ENCODE data around the gene IFITM10.

IFITM10 gene

GRCh38 chr11:1742869-1743584 is 7.4 kb downstream of the IFITM10 start:
- DNase-seq (ENCODE audit: low read depth), result no peak
- TF ChIP-seq POLR2A (IDR thresholded peaks at IDR 0.05; ENCODE audit: extremely low read depth, insufficient read length), result no peak
- TF ChIP-seq MAX (IDR thresholded peaks at IDR 0.05; ENCODE audit: low read depth, low read length), result no peak
- TF ChIP-seq CTCF (IDR thresholded peaks at IDR 0.05; ENCODE audit: low read depth, low read length), result no peak
- no peak for TF ChIP-seq MYC (IDR thresholded peaks at IDR 0.05; ENCODE audit: low read depth, low read length)

GRCh38 chr11:1742371-1742770 is 8.0 kb downstream of the IFITM10 start:
- TF ChIP-seq MAX (IDR thresholded peaks at IDR 0.05; ENCODE audit: low read depth, low read length), result no peak
- TF ChIP-seq POLR2A (IDR thresholded peaks at IDR 0.05; ENCODE audit: extremely low read depth, insufficient read length), result no peak
- peak; percentile 4 for DNase-seq (ENCODE audit: low read depth)
- no peak overlapping the region for H3K4me3 ChIP-seq (ENCODE audit: low read depth, low read length)

More at GRCh38 chr11:1742869-1743584, 7.4 kb downstream of the IFITM10 start:
- H3K4me3 ChIP-seq (ENCODE audit: low read depth, low read length), result no peak overlapping the region

- no peak for DNase-seq (ENCODE audit: low read depth)
- H3K4me3 ChIP-seq (ENCODE audit: low read depth, low read length), result no peak overlapping the region
- TF ChIP-seq POLR2A (IDR thresholded peaks at IDR 0.05; ENCODE audit: extremely low read depth, insufficient read length) (no peak), MAX (IDR thresholded peaks at IDR 0.05; ENCODE audit: low read depth, low read length) (no peak), CTCF (IDR thresholded peaks at IDR 0.05; ENCODE audit: low read depth, low read length) (no peak), MYC (IDR thresholded peaks at IDR 0.05; ENCODE audit: low read depth, low read length) (no peak)
Observed at GRCh38 chr11:1741741-1742140, 8.7 kb downstream of the IFITM10 start.

- TF ChIP-seq CTCF (IDR thresholded peaks at IDR 0.05; ENCODE audit: low read depth, low read length) (no peak), POLR2A (IDR thresholded peaks at IDR 0.05; ENCODE audit: extremely low read depth, insufficient read length) (no peak), MAX (IDR thresholded peaks at IDR 0.05; ENCODE audit: low read depth, low read length) (no peak), MYC (IDR thresholded peaks at IDR 0.05; ENCODE audit: low read depth, low read length) (no peak)
- DNase-seq (ENCODE audit: low read depth), result no peak
- no peak overlapping the region for H3K4me3 ChIP-seq (ENCODE audit: low read depth, low read length)
Observed at GRCh38 chr11:1740786-1741530, 9.4 kb downstream of the IFITM10 start.

GRCh38 chr11:1739576-1739975 is 10.8 kb downstream of the IFITM10 start:
- no peak for TF ChIP-seq POLR2A (IDR thresholded peaks at IDR 0.05; ENCODE audit: extremely low read depth, insufficient read length)
- TF ChIP-seq CTCF (IDR thresholded peaks at IDR 0.05; ENCODE audit: low read depth, low read length), result no peak
- no peak for TF ChIP-seq MAX (IDR thresholded peaks at IDR 0.05; ENCODE audit: low read depth, low read length)
- TF ChIP-seq MYC (IDR thresholded peaks at IDR 0.05; ENCODE audit: low read depth, low read length), result no peak
- no peak for DNase-seq (ENCODE audit: low read depth)
- no peak overlapping the region for H3K4me3 ChIP-seq (ENCODE audit: low read depth, low read length)

- TF ChIP-seq MYC (IDR thresholded peaks at IDR 0.05; ENCODE audit: low read depth, low read length), result no peak
- no peak for TF ChIP-seq MAX (IDR thresholded peaks at IDR 0.05; ENCODE audit: low read depth, low read length)
- TF ChIP-seq CTCF (IDR thresholded peaks at IDR 0.05; ENCODE audit: low read depth, low read length), result no peak
- TF ChIP-seq POLR2A (IDR thresholded peaks at IDR 0.05; ENCODE audit: extremely low read depth, insufficient read length), result no peak
- no peak for DNase-seq (ENCODE audit: low read depth)
- no peak overlapping the region for H3K4me3 ChIP-seq (ENCODE audit: low read depth, low read length)
Observed at GRCh38 chr11:1738380-1738779, 12.0 kb downstream of the IFITM10 start.

All from NB4 (cell line).